ES-I3 (cell line): Measurements from ENCODE around the gene VGLL3.
"Not testable (repeated sequence)": the region's sequence is repeated elsewhere in the genome, so short reads cannot be mapped to it uniquely, and the experiment has no call there.

Source experiments
- H3K36me3 ChIP-seq: 2 replicates; pipeline ENCODE4 v1.6.1; 2013; ENCODE audit warnings: mild to moderate bottlenecking, low read length, control low read depth, moderate library complexity; ENCODE audit not compliant: insufficient read depth
- H3K4me1 ChIP-seq: 2 replicates; pipeline ENCODE4 v1.6.1; 2013; ENCODE audit warnings: mild to moderate bottlenecking, control low read depth, low read length; ENCODE audit not compliant: insufficient read depth
- H3K9ac ChIP-seq: 2 replicates; pipeline ENCODE4 v1.6.1; 2013; ENCODE audit warnings: low read depth, mild to moderate bottlenecking, low read length, moderate library complexity
- H3K9me3 ChIP-seq: 2 replicates; pipeline ENCODE4 v1.6.1; 2013; ENCODE audit warnings: mild to moderate bottlenecking, low read length, moderate library complexity; ENCODE audit not compliant: control insufficient read depth, insufficient read depth

VGLL3 gene

GRCh38 chr3:86990734-86991481 lies at the start of gene VGLL3:
VGLL3 (minus strand) TSS chr3:86991149; CDS start chr3:86990743, 406 bp downstream.
- H3K9me3 ChIP-seq: no peaks in the 10 kb centered on the region
- H3K4me1 ChIP-seq: peaks cover 7% of the 10 kb centered on the region
- peak within 1 kb of the TSS; percentile 62 for H3K9ac ChIP-seq
- H3K36me3 ChIP-seq: no peaks in the 10 kb centered on the region

GRCh38 chr3:87037652-87038051 lies 46.7 kb upstream of the VGLL3 start:
- Histone ChIP-seq H3K9ac (no peak overlapping the region), H3K4me1 (no peaks in the 10 kb centered on the region), H3K9me3 (no peaks in the 10 kb centered on the region), H3K36me3 (no peaks in the 10 kb centered on the region)

GRCh38 chr3:87036671-87037070 lies 45.7 kb upstream of the VGLL3 start:
- Histone ChIP-seq H3K9me3 (no peaks in the 10 kb centered on the region), H3K4me1 (no peaks in the 10 kb centered on the region), H3K36me3 (no peaks in the 10 kb centered on the region), H3K9ac (no peak overlapping the region)

- Histone ChIP-seq H3K36me3 (no peaks in the 10 kb centered on the region), H3K4me1 (no peaks in the 10 kb centered on the region), H3K9me3 (no peaks in the 10 kb centered on the region)
Measured at GRCh38 chr3:87035339-87035738, 44.4 kb upstream of the VGLL3 start.

GRCh38 chr3:87033205-87033604 lies 42.3 kb upstream of the VGLL3 start:
- H3K4me1 ChIP-seq: no peaks in the 10 kb centered on the region
- H3K9ac ChIP-seq: no peak overlapping the region
- H3K36me3 ChIP-seq: no peaks in the 10 kb centered on the region
- no peaks in the 10 kb centered on the region for H3K9me3 ChIP-seq

More at GRCh38 chr3:87035339-87035738, 44.4 kb upstream of the VGLL3 start:
- no peak overlapping the region for H3K9ac ChIP-seq

- H3K9me3 ChIP-seq: no peaks in the 10 kb centered on the region
- H3K9ac ChIP-seq: no peak overlapping the region
- H3K36me3 ChIP-seq: no peaks in the 10 kb centered on the region
- no peaks in the 10 kb centered on the region for H3K4me1 ChIP-seq
Measured at GRCh38 chr3:87025661-87026645, 35.0 kb upstream of the VGLL3 start.

GRCh38 chr3:87017370-87017769 lies 26.4 kb upstream of the VGLL3 start:
- H3K36me3 ChIP-seq, H3K9me3 ChIP-seq, H3K9ac ChIP-seq, H3K4me1 ChIP-seq: not testable (repeated sequence)

- Histone ChIP-seq H3K36me3 (no peaks in the 10 kb centered on the region; the same call in 1 of the 2 replicates), H3K4me1 (no peaks in the 10 kb centered on the region), H3K9ac (no peak overlapping the region), H3K9me3 (no peaks in the 10 kb centered on the region)
Measured at GRCh38 chr3:87009271-87009670, 18.3 kb upstream of the VGLL3 start.

GRCh38 chr3:87006844-87007439 lies 16.0 kb upstream of the VGLL3 start:
- Histone ChIP-seq H3K36me3 (no peaks in the 10 kb centered on the region), H3K9me3 (no peaks in the 10 kb centered on the region), H3K4me1 (no peaks in the 10 kb centered on the region), H3K9ac (no peak overlapping the region)

- no peaks in the 10 kb centered on the region for H3K36me3 ChIP-seq
- H3K4me1 ChIP-seq: no peaks in the 10 kb centered on the region
- no peaks in the 10 kb centered on the region for H3K9me3 ChIP-seq
- no peak overlapping the region for H3K9ac ChIP-seq
Measured at GRCh38 chr3:87004883-87005282, 13.9 kb upstream of the VGLL3 start.

- H3K9ac ChIP-seq: no peak overlapping the region
- H3K4me1 ChIP-seq: peaks cover 7% of the 10 kb centered on the region; the same call in 1 of the 2 replicates
- H3K36me3 ChIP-seq: no peaks in the 10 kb centered on the region
- no peaks in the 10 kb centered on the region for H3K9me3 ChIP-seq
Measured at GRCh38 chr3:87002346-87002745, 11.4 kb upstream of the VGLL3 start.

GRCh38 chr3:87001473-87002098 lies 10.6 kb upstream of the VGLL3 start:
- peaks cover 11% of the 10 kb centered on the region; the same call in 1 of the 2 replicates for H3K4me1 ChIP-seq
- no peaks in the 10 kb centered on the region for H3K36me3 ChIP-seq
- no peak overlapping the region for H3K9ac ChIP-seq
- no peaks in the 10 kb centered on the region for H3K9me3 ChIP-seq

- H3K9me3 ChIP-seq: no peaks in the 10 kb centered on the region
Measured at GRCh38 chr3:87000940-87001339, 10.0 kb upstream of the VGLL3 start.

GRCh38 chr3:86998569-86998968 lies 7.6 kb upstream of the VGLL3 start:
- H3K36me3 ChIP-seq: no peaks in the 10 kb centered on the region; the same call in 1 of the 2 replicates
- no peak overlapping the region for H3K9ac ChIP-seq
- H3K4me1 ChIP-seq: peaks cover 20% of the 10 kb centered on the region
- H3K9me3 ChIP-seq: no peaks in the 10 kb centered on the region

More at GRCh38 chr3:87000940-87001339, 10.0 kb upstream of the VGLL3 start:
- no peaks in the 10 kb centered on the region; the same call in 1 of the 2 replicates for H3K36me3 ChIP-seq
- no peak overlapping the region for H3K9ac ChIP-seq
- peaks cover 15% of the 10 kb centered on the region; the same call in 1 of the 2 replicates for H3K4me1 ChIP-seq
